Measurements from ENCODE around the gene CYB5R4. TPM values are rescaled to one million over a fixed set of nuclear protein-coding genes. Genes with fewer than 3 reads are reported as not detected.

Gene CYB5R4
- total and polyA plus RNA-seq, 2 of the 8 experiments (the other 6 are each of a cell fraction or from before 2014, with no cell fraction given): 2.8 to 14.6 TPM

DNA sequence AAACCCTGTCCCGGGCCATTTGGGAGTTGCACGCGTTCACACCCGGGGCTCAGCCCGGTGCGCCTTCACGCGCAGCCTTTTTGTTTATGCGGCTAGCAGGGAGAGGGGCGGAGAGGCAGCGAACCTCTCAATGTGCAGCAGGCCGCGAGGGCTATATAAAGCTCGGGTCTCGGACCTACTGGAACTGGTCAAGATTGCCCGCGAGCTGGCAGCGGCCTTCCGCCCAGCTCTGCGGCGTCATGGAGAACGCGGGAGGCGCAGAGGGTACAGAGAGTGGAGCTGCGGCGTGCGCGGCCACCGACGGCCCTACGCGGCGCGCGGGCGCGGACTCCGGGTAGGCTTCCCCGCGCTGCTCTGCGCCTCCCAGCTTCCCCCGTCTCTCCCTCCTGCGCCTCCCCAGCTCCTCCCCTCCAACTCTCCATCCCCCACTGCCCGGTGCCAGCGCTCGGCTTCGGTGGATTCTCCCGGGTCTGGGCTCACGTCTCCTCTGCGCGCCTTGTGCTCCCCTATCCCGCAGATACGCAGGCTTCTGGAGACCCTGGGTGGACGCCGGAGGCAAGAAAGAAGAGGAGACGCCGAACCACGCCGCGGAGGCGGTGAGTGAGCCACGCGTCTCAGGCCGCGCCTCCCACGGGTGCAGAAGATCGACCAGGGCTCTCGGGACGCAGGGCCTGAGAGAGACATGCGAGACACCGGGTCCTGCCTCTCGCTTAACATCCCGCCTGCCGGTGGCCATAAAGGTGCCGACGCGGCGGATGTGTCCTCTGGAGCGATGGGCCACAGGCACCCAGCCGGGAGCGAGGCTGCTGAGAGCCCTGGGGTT, 6.1 kb upstream of the CYB5R4 start, which contains the start of gene RIPPLY2 (continued):
- TF ChIP-seq RBBP5 (IDR thresholded peaks at IDR 0.05; ENCODE audit: borderline replicate concordance, low read depth, low read length) (peak; percentile 94; the same call in 1 of the 2 replicates), TEAD4 (IDR thresholded peaks at IDR 0.05; ENCODE audit: low read depth, low read length) (0 out of 2 replicates have a peak, but pooled peaks have one; percentile 28), CTBP2 (IDR thresholded peaks at IDR 0.05; ENCODE audit: borderline replicate concordance, insufficient read depth, insufficient read length, low read length) (peak; percentile 30), NRF1 (IDR thresholded peaks at IDR 0.05; ENCODE audit: low read depth, low read length) (no peak), TAF1 (IDR thresholded peaks at IDR 0.05; ENCODE audit: low read depth, low read length) (peak; percentile 77), YY1 (IDR thresholded peaks at IDR 0.05; ENCODE audit: low read depth, low read length) (no peak; the same call in 1 of the 2 replicates), SUZ12 (IDR thresholded peaks at IDR 0.05; ENCODE audit: low read length) (peak; percentile 87), RNF2 (IDR thresholded peaks at IDR 0.05; ENCODE audit: borderline replicate concordance, low read depth, low read length, missing control alignments, poor library complexity, severe bottlenecking) (peak; percentile 61), BACH1 (IDR thresholded peaks at IDR 0.05; ENCODE audit: low read length) (peak; percentile 8; the same call in 1 of the 2 replicates), ASH2L (IDR thresholded peaks at IDR 0.05; ENCODE audit: low read length) (peak; percentile 92), EZH2 (IDR thresholded peaks at IDR 0.05; ENCODE audit: low read depth, low read length, severe bottlenecking) (peak; percentile 64), NANOG (IDR thresholded peaks at IDR 0.05; ENCODE audit: insufficient read depth, low read depth, low read length, poor library complexity, severe bottlenecking) (no peak)
- TF ChIP-seq, protein P1, sequence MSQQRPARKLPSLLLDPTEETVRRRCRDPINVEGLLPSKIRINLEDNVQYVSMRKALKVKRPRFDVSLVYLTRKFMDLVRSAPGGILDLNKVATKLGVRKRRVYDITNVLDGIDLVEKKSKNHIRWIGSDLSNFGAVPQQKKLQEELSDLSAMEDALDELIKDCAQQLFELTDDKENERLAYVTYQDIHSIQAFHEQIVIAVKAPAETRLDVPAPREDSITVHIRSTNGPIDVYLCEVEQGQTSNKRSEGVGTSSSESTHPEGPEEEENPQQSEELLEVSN (IDR thresholded peaks at IDR 0.05): peak; percentile 96
